GM12878 (cell line): ENCODE measurements around the gene CREB3L4. TPM values are rescaled to one million over a fixed set of nuclear protein-coding genes. Genes with fewer than 3 reads are reported as not detected.

ENCODE experiments used
- ATAC-seq: fragments of 200-7000 bp; cut with Tn5 transposase; 3 replicates; pipeline ENCODE4 v1.9.1; 2020; ENCODE audit warnings: mild to moderate bottlenecking, moderate library complexity
- BruUV-seq: library from RNA; stranded (reverse); fragments of 400-500 nt; replicated peaks from 2 replicates; lab custom pipeline; 2021; lab: Mats Ljungman, UMichigan
- CTCF ChIA-PET: fragments of 300-600 bp; sonication (Branson Sonifier 250); formaldehyde crosslinking; extraction: SDS; loops from one replicate; lab custom pipeline; 2021; ENCODE audit warnings: inconsistent platforms; lab: Yijun Ruan, JAX
- POLR2A ChIA-PET: fragments of 350-600 bp; formaldehyde crosslinking; extraction: SDS; loops from one replicate; lab custom pipeline; 2021; ENCODE audit warnings: inconsistent platforms; lab: Charles Lee
- RAD21 ChIA-PET: fragments of 300-600 bp; sonication (Branson Sonifier 250); formaldehyde crosslinking; loops from one replicate; lab custom pipeline; 2023; ENCODE audit warnings: antibody characterized with exemption; ENCODE audit not compliant: unreplicated experiment; lab: Charles Lee
- SMC1A ChIA-PET: fragments of 300-600 bp; sonication (Branson Sonifier 250); formaldehyde crosslinking; loops from one replicate; lab custom pipeline; 2023; ENCODE audit not compliant: unreplicated experiment, uncharacterized antibody; lab: Charles Lee
- DNase-seq: peaks from one replicate; pipeline ENCODE4 v3.0.0-alpha.2; 2011; ENCODE audit warnings: low read depth, low spot score
- FAIRE-seq: peaks from 3 replicates; lab custom pipeline; 2011; peaks lifted over from hg19 to GRCh38; lab: Jason Lieb, UNC
- H2AFZ ChIP-seq: 2 replicates; pipeline ENCODE4 v1.6.0; 2011; ENCODE audit warnings: low read depth, low read length, control low read depth; ENCODE audit not compliant: control insufficient read depth
- H3K27ac ChIP-seq: 2 replicates; pipeline ENCODE4 v1.5.1; 2011; ENCODE audit warnings: control low read depth; ENCODE audit not compliant: control insufficient read depth, insufficient read depth
- H3K27me3 ChIP-seq, 2 experiments: replicated peaks in 1 of 2; 2 replicates each; pipeline versions ENCODE4 v1.6.0 to v1.6.1; 2011; ENCODE audit warnings: low read length in 1 of 2; ENCODE audit not compliant: control insufficient read depth in 2 of 2, insufficient read depth in 2 of 2
- H3K36me3 ChIP-seq, 2 experiments: 2 replicates each; pipeline ENCODE4 v1.5.1; 2011; ENCODE audit warnings: low read length in 1 of 2; ENCODE audit not compliant: control insufficient read depth in 2 of 2, insufficient read depth in 2 of 2
- H3K4me1 ChIP-seq: 2 replicates; pipeline ENCODE4 v1.6.1; 2011; ENCODE audit warnings: mild to moderate bottlenecking, low read length, moderate library complexity, mixed read lengths; ENCODE audit not compliant: control insufficient read depth, insufficient read depth
- H3K4me2 ChIP-seq: 2 replicates; pipeline ENCODE4 v1.6.0; 2011; ENCODE audit warnings: control low read depth; ENCODE audit not compliant: control insufficient read depth, insufficient read depth
- H3K4me3 ChIP-seq: fragments of 200-600 bp; sonication (generic); 2 replicates; pipeline ENCODE4 v1.5.1; 2016
- H3K79me2 ChIP-seq: 2 replicates; pipeline ENCODE4 v1.6.0; 2011; ENCODE audit warnings: low read length; ENCODE audit not compliant: control insufficient read depth, insufficient read depth
- H3K9ac ChIP-seq: 2 replicates; pipeline ENCODE4 v1.8.0; 2011; ENCODE audit warnings: low read length, control low read depth, mixed read lengths; ENCODE audit not compliant: control insufficient read depth, insufficient read depth
- H3K9me3 ChIP-seq: replicated peaks from 3 replicates; pipeline ENCODE4 v1.5.1; 2011; ENCODE audit warnings: mild to moderate bottlenecking, low read length; ENCODE audit not compliant: control insufficient read depth, insufficient read depth
- H4K20me1 ChIP-seq: 2 replicates; pipeline ENCODE4 v1.6.0; 2011; ENCODE audit not compliant: control insufficient read depth, insufficient read depth
- CREM ChIP-seq: IDR thresholded peaks from 2 replicates; pipeline ENCODE4 v1.6.1; 2014; ENCODE audit warnings: antibody characterized with exemption, low read depth
- FOXK2 ChIP-seq: fragments of 450-650 bp; IDR thresholded peaks from 2 replicates; pipeline ENCODE4 v1.6.1; 2017; ENCODE audit warnings: mild to moderate bottlenecking, moderate library complexity
- IKZF1 ChIP-seq: fragments of 450-650 bp; conservative IDR thresholded peaks from 2 replicates; pipeline ENCODE4 v1.6.1; 2017; ENCODE audit warnings: antibody characterized with exemption, mild to moderate bottlenecking
- IRF3 ChIP-seq: fragments of 450-650 bp; IDR thresholded peaks from 2 replicates; pipeline ENCODE4 v1.6.1; 2014; ENCODE audit warnings: mild to moderate bottlenecking
- JUNB ChIP-seq: IDR thresholded peaks from 2 replicates; pipeline ENCODE4 v1.6.1; 2016; ENCODE audit warnings: antibody characterized with exemption, mild to moderate bottlenecking
- MYB ChIP-seq: fragments of 150-350 bp; IDR thresholded peaks from 2 replicates; pipeline ENCODE4 v1.6.1; 2014; ENCODE audit warnings: mild to moderate bottlenecking, low read depth, low read length, borderline replicate concordance
- NR2C1 ChIP-seq: fragments of 450-650 bp; IDR thresholded peaks from 2 replicates; pipeline ENCODE4 v1.6.1; 2017; ENCODE audit warnings: antibody characterized with exemption, mild to moderate bottlenecking, moderate library complexity
- PAX5 ChIP-seq: IDR thresholded peaks from 2 replicates; pipeline ENCODE4 v1.6.1; 2011; ENCODE audit warnings: low read depth, low read length, borderline replicate concordance
- RAD51 ChIP-seq: fragments of 450-650 bp; IDR thresholded peaks from 2 replicates; pipeline ENCODE4 v1.6.1; 2016; ENCODE audit warnings: moderate library complexity, mild to moderate bottlenecking, inconsistent platforms
- SIX5 ChIP-seq: IDR thresholded peaks from 2 replicates; pipeline ENCODE4 v1.6.1; 2011; ENCODE audit warnings: mild to moderate bottlenecking, low read depth, low read length, moderate library complexity; ENCODE audit not compliant: severe bottlenecking
- STAT1 ChIP-seq: fragments of 450-650 bp; conservative IDR thresholded peaks from 2 replicates; pipeline ENCODE4 v1.6.1; 2014; ENCODE audit warnings: antibody characterized with exemption, mild to moderate bottlenecking
- SUPT20H ChIP-seq: IDR thresholded peaks from 2 replicates; pipeline ENCODE4 v1.6.1; 2011; ENCODE audit warnings: low read depth, mild to moderate bottlenecking, low read length, moderate library complexity, borderline replicate concordance; ENCODE audit not compliant: control insufficient read depth
- TCF3 ChIP-seq: IDR thresholded peaks from 2 replicates; pipeline ENCODE4 v1.6.1; 2012; ENCODE audit warnings: low read depth, mild to moderate bottlenecking, low read length, borderline replicate concordance; ENCODE audit not compliant: insufficient read depth
- YY1 ChIP-seq: IDR thresholded peaks from 2 replicates; pipeline ENCODE4 v1.6.1; 2011; ENCODE audit warnings: low read depth, mild to moderate bottlenecking, low read length
- ZNF217 ChIP-seq: fragments of 450-650 bp; IDR thresholded peaks from 2 replicates; pipeline ENCODE4 v1.6.1; 2017; ENCODE audit warnings: antibody characterized with exemption, mild to moderate bottlenecking
- WGBS: methylation state at CpG from one replicate; pipeline ENCODE4 v1.1.6; 2016; ENCODE audit warnings: low lambda C conversion rate; ENCODE audit not compliant: insufficient replicate concordance, insufficient coverage; ENCODE audit errors: missing lambda C conversion rate; 5-methylcytosine and 5-hydroxymethylcytosine counted together
- in situ Hi-C: fragments of 300-500 bp; cut with MboI; formaldehyde crosslinking; loops from 9 replicates; pipeline ENCODE4 v1.14.3; 2018; ENCODE audit warnings: mixed read lengths
- intact Hi-C: fragments of 100-400 bp; cut with micrococcal nuclease; formaldehyde crosslinking; loops from one replicate; pipeline ENCODE4 v1.14.2; 2022; ENCODE audit not compliant: unreplicated experiment
- polyA plus RNA-seq, 11 experiments: library from polyadenylated mRNA; depleted of rRNA in 4 of 11; unstranded in 6 of 11; stranded (reverse) in 5 of 11; fragments of >200 nt; fragmentation: Nextera tagmentation in 4 of 11; fragmentation: Illumina TruSeq in 1 of 11; extraction: Ambion mirVana in 4 of 11; extraction: Trizol in 1 of 11; gene quantifications; 1 replicate in 1 of 11; 2 replicates in 10 of 11; pipeline versions ENCODE4 v1.2.1 to v1.2.3, GENCODE V29; 2011 to 2016; ENCODE audit warnings: inconsistent platforms in 2 of 11, missing spikeins in 2 of 11, low read depth in 1 of 11
- total RNA-seq, 4 experiments: library from RNA; depleted of rRNA in 3 of 4; stranded (reverse); fragments of >200 nt in 3 of 4; fragmentation: Illumina TruSeq in 1 of 4; extraction: Trizol in 1 of 4; gene quantifications; 2 replicates each; pipeline versions ENCODE4 v1.2.1 to v1.2.3, GENCODE V29; 2013 to 2021

CREB3L4 gene
- total and polyA plus RNA-seq, 10 of the 15 experiments (the other 5 are each of a cell fraction or from before 2014, with no cell fraction given), result 9.7 to 14.0 (median 12.1) TPM

GRCh38 chr1:153928791-153929341 lies 38.8 kb upstream of the CREB3L4 start:
- DNase-seq, result no peak
- Histone ChIP-seq H3K9ac (no peak overlapping the region), H4K20me1 (no peaks in the 10 kb centered on the region), H3K9me3 (no peaks in the 10 kb centered on the region), H3K4me1 (peaks cover 18% of the 10 kb centered on the region), H3K27me3 (no peaks in the 10 kb centered on the region), H2AFZ (no peak overlapping the region), H3K36me3 (peaks cover 4 to 9% of the 10 kb centered on the region in 2 experiments; a peak in 3 of 4 replicates), H3K4me3 (no peak overlapping the region), H3K79me2 (peaks cover 2% of the 10 kb centered on the region), H3K4me2 (peak overlapping the region; percentile 22; the same call in 1 of the 2 replicates), H3K27ac (peak overlapping the region; percentile 74)
- CTCF ChIA-PET, result interaction anchor here (1.4 kb wide), 1 partner anchor 22 kb away, joined by 3 read pairs; no protein-coding TSS in a partner anchor
- RAD21 ChIA-PET, result interaction anchor here (2.8 kb wide), 1 partner anchor 17 kb away, joined by 18 read pairs; the partner anchor contains the start of gene DENND4B
- in situ Hi-C loops (no loop called here), intact Hi-C loops (no loop called here)
- POLR2A ChIA-PET, result interaction anchor here (0.6 to 10.1 kb wide), 7 partner anchors 9 to 107 kb away, joined by 3 to 83 read pairs (median 4); partner anchors contain the start of genes DENND4B and SLC39A1
- no TSS peak for BruUV-seq
- FAIRE-seq, result no peak
- SMC1A ChIA-PET, result interaction anchor here (1.0 to 3.8 kb wide), 5 partner anchors 11 to 112 kb away, joined by 3 to 16 read pairs (median 3); no protein-coding TSS in a partner anchor
- ATAC-seq, result no peak
- WGBS, result 30% methylated on average over 4 of the region's 4 CpGs
- no peak for TF ChIP-seq TCF3

- no peak for DNase-seq
- ChIA-PET RAD21 (interaction anchor here (2.8 kb wide), 1 partner anchor 16 kb away, joined by 18 read pairs; the partner anchor contains the start of gene DENND4B), POLR2A (interaction anchor here (0.5 to 1.9 kb wide), 6 partner anchors 8 to 89 kb away, joined by 3 to 8 read pairs (median 4); partner anchors contain the start of gene SLC39A1), CTCF (interaction anchor here (0.7 to 1.4 kb wide), 2 partner anchors 9 to 21 kb away, joined by 3 to 4 read pairs; no protein-coding TSS in a partner anchor), SMC1A (interaction anchor here (0.7 to 1.1 kb wide), 2 partner anchors 14 to 15 kb away, joined by 3 read pairs; no protein-coding TSS in a partner anchor)
- no peak overlapping the region for H2AFZ ChIP-seq
- ATAC-seq, result no peak
- in situ Hi-C loops, result no loop called here
- 96% methylated on average over 5 of the region's 5 CpGs for WGBS
- H3K4me1 ChIP-seq, result peaks cover 18% of the 10 kb centered on the region
- FAIRE-seq, result no peak
- H3K9ac ChIP-seq, result no peak overlapping the region
- BruUV-seq, result no TSS peak
- H4K20me1 ChIP-seq, result no peaks in the 10 kb centered on the region
- H3K4me2 ChIP-seq, result no peak overlapping the region
- no peaks in the 10 kb centered on the region for H3K27me3 ChIP-seq
- no peaks in the 10 kb centered on the region; the same call in 1 of the 2 replicates for H3K79me2 ChIP-seq
- H3K36me3 ChIP-seq, result peaks cover 4 to 9% of the 10 kb centered on the region in 2 experiments; a peak in 3 of 4 replicates
- H3K27ac ChIP-seq, result peak overlapping the region; percentile 74; the same call in 1 of the 2 replicates
- H3K9me3 ChIP-seq, result no peaks in the 10 kb centered on the region
- intact Hi-C loops, result no loop called here
- H3K4me3 ChIP-seq, result no peak overlapping the region
- TF ChIP-seq NR2C1 (no peak), IKZF1 (no peak), STAT1 (no peak), FOXK2 (no peak), RAD51 (no peak), CREM (no peak), MYB (no peak), SIX5 (no peak), JUNB (no peak), YY1 (no peak), PAX5 (no peak), IRF3 (no peak), ZNF217 (no peak), SUPT20H (no peak)
Measured at GRCh38 chr1:153929426-153929825, 38.3 kb upstream of the CREB3L4 start.
